Kidney epithelial cell (primary cell): ENCODE data around the gene LIPE. TPM values are rescaled to one million over a fixed set of nuclear protein-coding genes. Genes with fewer than 3 reads are reported as not detected.

Experiments
- DNase-seq: peaks from one replicate; pipeline ENCODE4 v3.0.0-alpha.2; 2010; ENCODE audit warnings: low read depth
- H3K27me3 ChIP-seq: 2 replicates; pipeline ENCODE4 v1.6.0; 2011; ENCODE audit warnings: low read length; ENCODE audit not compliant: control insufficient read depth, insufficient read depth
- H3K36me3 ChIP-seq: 2 replicates; pipeline ENCODE4 v1.5.1; 2011; ENCODE audit warnings: low read length; ENCODE audit not compliant: control insufficient read depth, insufficient read depth
- H3K4me3 ChIP-seq: 2 replicates; pipeline ENCODE4 v1.5.1; 2011; ENCODE audit warnings: low read depth, mild to moderate bottlenecking, control low read depth, low read length
- total RNA-seq: library from RNA; depleted of rRNA; stranded (reverse); fragments of >200 nt; gene quantifications from 2 replicates; pipeline ENCODE4 v1.2.3, GENCODE V29; 2015
- TF ChIP-seq, protein P1 (sequence below): IDR thresholded peaks from 2 replicates; pipeline ENCODE4 v1.5.1; 2011; ENCODE audit warnings: mild to moderate bottlenecking, moderate library complexity, low read length, control low read depth, inconsistent platforms; ENCODE audit not compliant: insufficient read depth, poor library complexity, severe bottlenecking

LIPE gene
- total RNA-seq, 1 donor from 2014 or later: 3.7 TPM

GRCh38 chr19:42420055-42420544 is 7.1 kb downstream of the LIPE start:
- TF ChIP-seq, protein P1, sequence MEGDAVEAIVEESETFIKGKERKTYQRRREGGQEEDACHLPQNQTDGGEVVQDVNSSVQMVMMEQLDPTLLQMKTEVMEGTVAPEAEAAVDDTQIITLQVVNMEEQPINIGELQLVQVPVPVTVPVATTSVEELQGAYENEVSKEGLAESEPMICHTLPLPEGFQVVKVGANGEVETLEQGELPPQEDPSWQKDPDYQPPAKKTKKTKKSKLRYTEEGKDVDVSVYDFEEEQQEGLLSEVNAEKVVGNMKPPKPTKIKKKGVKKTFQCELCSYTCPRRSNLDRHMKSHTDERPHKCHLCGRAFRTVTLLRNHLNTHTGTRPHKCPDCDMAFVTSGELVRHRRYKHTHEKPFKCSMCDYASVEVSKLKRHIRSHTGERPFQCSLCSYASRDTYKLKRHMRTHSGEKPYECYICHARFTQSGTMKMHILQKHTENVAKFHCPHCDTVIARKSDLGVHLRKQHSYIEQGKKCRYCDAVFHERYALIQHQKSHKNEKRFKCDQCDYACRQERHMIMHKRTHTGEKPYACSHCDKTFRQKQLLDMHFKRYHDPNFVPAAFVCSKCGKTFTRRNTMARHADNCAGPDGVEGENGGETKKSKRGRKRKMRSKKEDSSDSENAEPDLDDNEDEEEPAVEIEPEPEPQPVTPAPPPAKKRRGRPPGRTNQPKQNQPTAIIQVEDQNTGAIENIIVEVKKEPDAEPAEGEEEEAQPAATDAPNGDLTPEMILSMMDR: peak; percentile 65
- peaks cover 14% of the 10 kb centered on the region for H3K27me3 ChIP-seq
- no peaks in the 10 kb centered on the region for H3K36me3 ChIP-seq
- no peak for DNase-seq
- no peak overlapping the region for H3K4me3 ChIP-seq

DNA sequence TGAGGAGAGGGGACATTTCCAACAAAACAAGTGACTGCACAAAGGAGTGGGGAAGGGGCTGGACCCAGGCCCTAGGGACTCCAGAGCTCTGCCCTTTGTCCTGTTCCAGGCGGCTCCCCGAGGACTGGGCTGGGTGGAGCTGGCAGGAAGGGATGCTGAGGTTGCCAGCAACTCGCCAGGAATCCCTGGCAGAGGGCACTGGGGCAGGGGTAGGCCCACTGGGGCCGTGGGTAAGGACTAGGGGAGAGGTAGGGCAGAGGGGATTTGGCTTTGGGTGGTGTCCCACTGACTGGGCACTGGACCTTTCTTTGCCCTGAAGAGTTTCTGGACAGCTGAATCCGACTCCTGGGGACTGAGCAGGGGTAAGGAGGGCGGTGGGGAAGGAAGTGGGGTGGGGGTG is 7.9 kb downstream of the LIPE start:
- DNase-seq: no peak
- H3K36me3 ChIP-seq: no peaks in the 10 kb centered on the region
- peaks cover 6% of the 10 kb centered on the region for H3K27me3 ChIP-seq
- no peak overlapping the region for H3K4me3 ChIP-seq
- TF ChIP-seq, protein P1: no peak

DNA sequence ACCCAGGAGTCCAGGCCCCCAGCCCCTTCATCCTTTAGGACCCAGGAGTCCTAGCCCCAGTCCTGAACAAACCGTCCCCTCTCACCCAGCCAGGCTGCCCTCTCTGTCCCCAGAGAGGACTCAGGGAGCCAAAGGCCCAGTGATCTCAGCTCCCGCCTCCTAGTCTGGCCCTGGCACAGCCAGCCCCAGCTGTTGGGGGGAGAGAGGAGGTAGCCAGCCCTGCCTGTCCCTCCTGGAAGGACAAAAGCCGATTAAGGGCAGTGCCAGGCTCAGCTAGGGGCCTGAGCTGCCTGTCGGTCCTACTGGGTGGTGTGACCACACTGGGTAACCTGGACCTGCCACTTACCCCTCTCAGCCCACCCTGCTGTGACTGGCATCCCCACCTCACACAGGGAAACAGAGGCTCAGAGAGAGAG is 14.5 kb downstream of the LIPE start:
- no peak overlapping the region for H3K4me3 ChIP-seq
- no peaks in the 10 kb centered on the region for H3K36me3 ChIP-seq
- DNase-seq: no peak
- H3K27me3 ChIP-seq: no peaks in the 10 kb centered on the region
- TF ChIP-seq, protein P1: no peak

GRCh38 chr19:42412227-42412626 is 15.0 kb downstream of the LIPE start:
- TF ChIP-seq, protein P1: no peak
- Histone ChIP-seq H3K36me3 (no peaks in the 10 kb centered on the region), H3K4me3 (no peak overlapping the region), H3K27me3 (no peaks in the 10 kb centered on the region)
- no peak for DNase-seq

GRCh38 chr19:42411581-42412178 is 15.5 kb downstream of the LIPE start:
- H3K4me3 ChIP-seq: no peak overlapping the region
- DNase-seq: no peak
- H3K36me3 ChIP-seq: no peaks in the 10 kb centered on the region
- TF ChIP-seq, protein P1: no peak
- no peaks in the 10 kb centered on the region for H3K27me3 ChIP-seq

DNA sequence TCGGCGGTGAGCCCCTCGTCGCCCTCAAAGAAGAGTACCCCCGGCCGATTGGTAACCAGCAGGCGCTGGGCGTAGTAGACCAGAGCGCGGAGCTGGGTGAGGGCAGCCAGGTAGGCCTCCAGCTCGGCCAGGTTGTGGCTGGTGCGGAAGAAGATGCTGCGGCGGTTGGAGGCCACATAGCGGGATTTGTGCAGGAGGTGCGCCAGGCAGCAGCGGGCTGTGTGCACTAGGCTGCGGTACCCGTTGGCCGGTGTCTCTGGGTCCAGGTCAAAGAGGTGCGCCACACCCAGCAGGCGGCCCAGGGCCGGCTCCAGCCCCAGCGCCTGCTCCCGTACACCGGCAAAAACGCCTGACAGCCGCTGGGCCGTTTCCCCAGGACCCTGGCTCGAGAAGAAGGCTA is 16.8 kb downstream of the LIPE start:
- H3K27me3 ChIP-seq: no peaks in the 10 kb centered on the region
- H3K4me3 ChIP-seq: no peak overlapping the region
- H3K36me3 ChIP-seq: no peaks in the 10 kb centered on the region
- no peak for DNase-seq
- TF ChIP-seq, protein P1: no peak
